CD4-positive, alpha-beta T cell treated with Interleukin-12 subunit alpha and Interleukin-12 subunit beta, for 1 hour (primary cell): Measurements from ENCODE around the gene RPL27.
"Not testable (repeated sequence)": the region's sequence is repeated elsewhere in the genome, so short reads cannot be mapped to it uniquely, and the experiment has no call there.

ENCODE experiments used
- DNase-seq: peaks from one replicate; pipeline ENCODE4 v3.0.0-alpha.2; 2020

Gene RPL27

DNA sequence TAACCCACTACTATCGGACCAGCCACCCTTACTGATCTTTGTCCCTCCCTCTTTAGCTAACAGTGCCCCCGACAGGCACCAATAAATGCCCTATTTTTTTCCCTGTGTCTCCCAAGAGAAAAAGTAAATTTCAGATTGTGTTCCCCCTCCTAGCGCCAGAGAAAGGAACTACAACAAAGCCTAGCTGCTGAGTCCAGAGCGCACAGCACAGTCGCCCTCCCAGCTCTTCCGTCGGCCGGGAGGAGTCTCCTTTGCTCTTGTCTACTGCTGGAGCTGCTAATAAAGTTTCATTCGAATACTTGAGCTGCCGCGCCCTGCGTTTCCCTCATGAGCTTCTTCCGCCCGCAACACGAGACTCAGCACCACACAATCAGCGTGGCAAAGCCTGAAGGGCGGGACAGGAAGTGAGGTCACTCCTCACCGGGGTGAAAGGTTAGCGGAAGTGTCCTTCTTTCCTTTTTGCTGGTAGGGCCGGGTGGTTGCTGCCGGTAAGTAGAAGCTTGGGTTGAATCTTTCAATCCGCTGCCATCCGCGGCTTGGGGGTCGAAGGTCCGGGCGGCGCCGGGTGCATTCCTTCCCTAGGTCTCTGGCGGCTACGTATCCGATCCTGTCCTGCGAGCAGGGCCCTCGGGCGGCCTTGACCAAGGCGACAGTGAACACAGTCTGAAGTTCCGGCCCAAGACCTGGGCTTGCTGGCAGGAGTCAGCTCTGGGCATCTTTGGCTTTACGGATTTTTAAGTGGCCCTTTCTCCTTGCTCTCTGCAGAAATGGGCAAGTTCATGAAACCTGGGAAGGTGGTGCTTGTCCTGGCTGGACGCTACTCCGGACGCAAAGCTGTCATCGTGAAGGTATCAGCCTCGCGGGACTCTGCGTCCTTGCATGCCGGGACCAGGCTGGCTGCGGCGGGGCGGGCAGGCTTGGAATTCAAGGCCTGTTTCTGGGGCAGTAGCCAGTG, at the start of gene RPL27:
Gene RPL27 (plus strand): TSS at position 436 of the 955 bp plus-strand sequence. CDS start 332 bp downstream, at position 768.
- DNase-seq: peak; percentile 99

DNA sequence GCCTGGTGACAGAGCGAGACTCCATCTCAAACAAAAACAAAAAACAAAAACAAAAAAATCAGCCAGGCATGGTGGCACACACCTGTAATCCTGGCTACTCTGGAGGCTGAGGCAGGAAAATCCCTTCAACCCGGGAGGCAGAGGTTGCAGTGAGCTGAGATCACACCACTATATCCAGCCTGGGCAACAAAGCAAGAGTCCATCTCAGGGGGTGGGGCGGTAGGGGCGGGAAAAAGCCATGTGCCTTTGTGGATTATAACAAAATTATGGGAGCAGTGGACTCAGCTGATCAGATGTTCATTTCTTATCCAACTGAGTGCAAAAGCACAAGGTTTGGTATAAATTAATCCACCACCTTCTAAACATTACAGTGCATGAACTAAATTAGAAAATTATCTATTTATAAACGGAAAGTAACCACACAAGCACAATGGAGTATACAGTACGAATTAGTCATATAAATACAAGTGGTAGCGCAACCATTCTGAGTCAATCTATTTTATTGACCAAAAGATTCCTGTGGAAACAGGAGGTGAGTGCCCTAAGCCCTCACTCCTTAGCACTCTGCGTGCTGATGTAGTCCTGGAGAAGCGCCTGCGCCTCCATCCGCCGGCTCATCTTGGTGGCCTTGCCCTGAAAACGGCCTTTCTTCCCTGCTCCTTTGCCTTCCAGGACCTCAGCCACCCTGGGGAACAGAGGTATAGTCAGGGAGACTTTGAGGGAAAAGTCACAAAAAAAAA, 48.0 kb upstream of the RPL27 start:
- no peak for DNase-seq

DNA sequence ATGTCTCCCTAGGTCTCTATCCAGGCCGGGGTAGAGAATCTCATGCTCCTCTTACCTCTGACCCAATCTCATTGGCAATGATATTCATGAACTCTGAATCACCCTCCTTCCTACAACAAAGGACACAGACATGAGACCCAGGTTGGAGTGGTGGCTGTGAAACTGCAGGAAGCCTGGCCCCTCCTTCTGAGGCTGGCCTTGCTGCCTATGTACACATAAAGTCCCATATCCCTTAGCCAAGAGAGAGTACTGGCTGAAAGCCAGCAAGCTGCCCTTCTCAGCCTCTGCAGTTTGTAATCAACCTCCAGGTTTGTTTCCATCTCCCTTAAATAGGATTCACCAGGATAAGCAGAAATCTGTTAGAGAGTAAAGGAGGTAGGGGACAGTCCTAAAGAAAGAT, 44.5 kb upstream of the RPL27 start:
- no peak for DNase-seq

GRCh38 chr17:42964161-42964932, 33.9 kb upstream of the RPL27 start, which contains the start of gene AARSD1:
Gene AARSD1, minus strand, starts transcription at chr17:42964454. Its CDS starts 14 bp downstream, at chr17:42964440.
- DNase-seq: peak; percentile 93

- DNase-seq: no peak
Measured at GRCh38 chr17:42967925-42968324, 30.3 kb upstream of the RPL27 start.

DNA sequence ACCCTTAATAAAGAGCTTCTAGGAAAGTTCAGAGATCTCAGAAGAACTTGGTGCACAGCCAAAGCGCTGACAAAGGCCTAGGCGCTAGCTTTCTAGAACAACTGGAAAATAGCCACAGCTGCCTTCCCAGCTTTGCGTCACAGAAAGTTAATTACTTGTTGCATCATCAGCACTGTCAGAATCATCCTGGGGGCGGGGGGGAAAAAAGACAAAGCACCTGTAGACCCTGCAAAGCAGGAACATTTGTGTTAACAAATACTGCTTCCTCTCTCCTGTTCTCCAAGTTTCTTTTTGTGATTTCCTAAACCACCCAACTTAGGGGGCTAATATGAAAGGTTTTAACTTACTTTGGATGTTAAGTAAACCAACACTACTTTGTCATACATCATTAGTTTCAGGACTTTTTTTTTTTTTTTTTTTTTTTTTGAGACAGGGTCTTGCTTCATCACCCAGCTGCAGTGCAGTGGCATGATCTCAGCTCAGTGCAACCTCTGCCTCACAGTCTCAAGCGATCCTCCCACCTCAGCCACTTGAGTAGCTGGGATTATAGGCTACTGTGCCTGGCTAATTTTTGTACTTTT, 29.1 kb upstream of the RPL27 start:
- no peak for DNase-seq

DNA sequence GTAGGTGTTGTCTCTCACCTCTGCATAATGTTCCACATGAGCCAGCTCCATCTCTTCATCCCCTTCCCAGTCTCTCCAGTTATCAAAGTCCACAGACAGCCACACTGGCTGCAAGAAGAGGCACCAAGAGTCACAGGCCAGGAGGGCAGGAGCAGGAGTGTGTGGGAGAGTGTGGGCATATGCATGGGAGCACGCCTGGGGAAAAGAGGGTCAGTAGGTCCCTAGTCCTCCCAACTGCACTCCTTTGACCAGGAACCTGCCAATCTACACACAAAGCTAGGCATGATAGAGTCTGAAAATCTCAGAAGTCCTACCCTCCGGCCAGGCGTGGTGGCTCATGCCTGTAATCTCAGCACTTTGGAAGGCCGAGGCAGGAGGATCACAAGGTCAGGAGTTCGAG, 26.6 kb upstream of the RPL27 start:
- no peak for DNase-seq

DNA sequence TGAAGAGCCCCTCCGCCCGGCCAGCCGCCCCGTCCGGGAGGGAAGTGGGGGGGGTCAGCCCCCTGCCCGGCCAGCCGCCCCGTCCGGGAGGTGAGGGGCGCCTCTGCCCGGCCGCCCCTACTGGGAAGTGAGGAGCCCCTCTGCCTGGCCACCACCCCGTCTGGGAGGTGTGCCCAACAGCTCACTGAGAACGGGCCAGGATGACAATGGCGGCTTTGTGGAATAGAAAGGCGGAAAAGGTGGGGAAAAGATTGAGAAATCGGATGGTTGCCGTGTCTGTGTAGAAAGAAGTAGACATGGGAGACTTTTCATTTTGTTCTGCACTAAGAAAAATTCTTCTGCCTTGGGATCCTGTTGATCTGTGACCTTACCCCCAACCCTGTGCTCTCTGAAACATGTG, 24.9 kb upstream of the RPL27 start:
- DNase-seq: not testable (repeated sequence)

DNA sequence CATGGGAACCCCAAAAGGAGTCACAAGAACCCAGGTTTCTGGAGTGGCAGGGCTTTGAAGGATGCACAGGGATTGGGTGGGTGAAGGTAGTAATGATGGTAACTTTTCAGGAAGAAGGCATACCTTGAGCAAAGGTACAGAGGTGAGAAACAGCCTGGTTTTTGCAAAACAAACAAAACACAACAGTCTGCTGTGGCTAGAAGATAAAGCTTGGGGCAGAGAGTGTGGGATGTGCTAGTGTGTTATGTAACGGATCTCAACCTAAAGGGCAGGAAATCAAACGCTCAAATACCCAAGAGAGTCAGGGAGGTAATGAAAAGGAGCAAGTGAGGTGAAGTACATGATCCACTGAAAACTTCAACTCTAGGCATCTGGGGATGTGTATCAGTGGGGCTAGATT, 23.0 kb upstream of the RPL27 start:
- no peak for DNase-seq

GRCh38 chr17:42975701-42976100, 22.5 kb upstream of the RPL27 start:
- not testable (repeated sequence) for DNase-seq

- DNase-seq: no peak
Measured at GRCh38 chr17:42979511-42980273, 18.5 kb upstream of the RPL27 start, which contains the start of gene PTGES3L. Gene PTGES3L, minus strand, starts transcription at chr17:42980080. Its CDS starts 27 bp downstream, at chr17:42980053.

DNA sequence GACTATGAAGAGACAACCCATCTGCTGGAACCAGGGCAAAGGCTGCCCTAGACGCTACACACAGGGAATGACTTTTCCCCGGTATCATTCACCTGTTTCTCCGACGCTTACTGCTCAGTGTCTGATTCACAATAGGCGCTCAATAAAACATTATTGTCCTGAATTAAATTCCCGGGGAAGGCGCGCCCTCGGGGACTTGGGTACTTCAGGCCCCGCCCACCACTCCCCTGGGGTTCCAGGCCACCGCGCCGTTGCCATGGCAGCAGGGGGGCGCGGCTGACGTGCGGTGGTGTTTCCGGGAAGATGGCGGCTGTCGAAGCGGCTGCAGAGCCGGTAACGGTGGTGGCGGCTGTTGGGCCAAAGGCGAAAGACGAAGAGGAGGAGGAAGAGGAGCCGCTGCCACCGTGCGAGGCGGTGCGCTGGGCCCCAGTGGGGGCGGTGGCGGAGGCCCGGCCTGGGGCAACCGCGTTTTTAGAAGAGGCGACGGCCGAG, 17.9 kb upstream of the RPL27 start, which contains the start of gene RUNDC1:
Gene RUNDC1 (plus strand): TSS at position 292 of the 492 bp plus-strand sequence. CDS start 12 bp downstream, at position 304.
- DNase-seq: peak; percentile 91

DNA sequence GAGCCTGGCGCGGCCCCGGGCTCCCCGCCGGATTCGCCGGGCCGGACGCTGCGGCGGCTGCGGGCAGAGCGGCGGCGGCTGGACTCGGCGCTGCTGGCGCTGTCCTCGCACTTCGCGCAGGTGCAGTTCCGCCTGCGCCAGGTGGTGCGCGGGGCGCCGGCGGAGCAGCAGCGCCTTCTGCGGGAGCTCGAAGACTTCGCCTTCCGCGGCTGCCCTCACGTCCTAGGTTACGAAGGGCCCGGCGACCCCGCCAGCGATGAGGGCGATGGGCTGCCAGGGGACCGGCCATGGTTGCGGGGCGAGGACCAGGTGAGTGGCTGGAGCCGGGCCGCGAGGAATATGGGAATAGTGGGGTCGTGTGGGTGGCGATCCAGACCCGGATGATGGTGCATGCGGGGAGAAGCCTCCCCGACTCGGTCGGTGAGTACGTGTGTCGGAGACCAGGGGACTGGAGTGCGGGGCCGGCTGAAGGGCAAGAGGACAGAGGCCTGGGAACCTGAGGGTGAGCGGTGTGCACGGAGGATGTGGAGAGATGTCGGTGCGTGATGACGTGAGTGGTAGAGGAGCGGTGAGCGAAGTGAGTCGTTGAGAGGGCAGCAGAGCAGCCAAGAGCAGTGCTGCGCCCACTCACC, 17.3 kb upstream of the RPL27 start:
- DNase-seq: peak; percentile 61

- DNase-seq: no peak
Measured at GRCh38 chr17:42982266-42982665, 16.0 kb upstream of the RPL27 start.

DNA sequence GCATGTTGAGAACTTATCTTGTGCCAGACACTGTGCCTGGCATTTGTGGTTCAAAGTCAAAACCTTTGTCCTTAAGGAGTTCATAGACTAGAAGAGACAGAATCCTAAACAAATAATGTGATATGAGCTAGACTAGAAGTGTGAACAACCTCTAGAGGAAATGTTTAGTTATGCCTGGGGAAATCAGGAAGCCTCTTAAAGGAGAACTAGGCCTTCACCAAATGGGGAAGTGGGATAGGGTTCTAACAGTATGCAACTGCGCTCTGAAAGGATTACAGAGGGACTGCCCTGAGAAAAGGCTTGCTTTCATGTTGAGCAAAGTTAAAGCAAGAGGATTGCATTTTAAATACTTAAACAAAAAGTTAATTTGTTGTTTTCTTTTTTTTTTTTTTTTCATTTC, 13.0 kb upstream of the RPL27 start:
- no peak for DNase-seq

GRCh38 chr17:42989141-42989540, 9.1 kb upstream of the RPL27 start:
- DNase-seq: no peak

- no peak for DNase-seq
Measured at GRCh38 chr17:42989726-42990652, 8.2 kb upstream of the RPL27 start.

GRCh38 chr17:42991471-42991870, 6.7 kb upstream of the RPL27 start:
- DNase-seq: no peak

GRCh38 chr17:42992872-42993271, 5.3 kb upstream of the RPL27 start:
- DNase-seq: no peak

DNA sequence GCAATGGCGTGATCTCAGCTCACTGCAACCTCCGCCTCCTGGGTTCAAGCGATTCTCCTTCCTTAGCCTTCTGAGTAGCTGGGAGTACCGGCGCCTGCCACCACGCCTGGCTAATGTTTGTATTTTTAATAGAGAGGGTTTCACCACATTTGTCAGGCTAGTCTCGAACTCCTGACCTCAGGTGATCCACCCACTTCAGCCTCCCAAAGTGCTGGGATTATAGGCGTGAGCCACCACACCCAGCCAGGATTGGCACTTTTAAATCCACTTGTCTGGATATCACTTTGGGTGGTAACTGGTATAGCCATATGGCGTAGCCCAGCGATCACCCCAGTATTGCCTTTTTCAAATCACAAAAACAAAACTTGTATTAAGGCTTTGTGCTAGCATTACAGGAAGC, 4.3 kb upstream of the RPL27 start:
- DNase-seq: not testable (repeated sequence)
